Erythroblast (primary cell): Measurements from ENCODE around the gene PDE4D.
A peak's percentile ranks its signal among the peaks of the same experiment; 100 is the strongest.

Source experiments
- DNase-seq, 2 experiments: peaks; one replicate each; lab custom pipeline; 2025; lab: John Stamatoyannopoulos, UW
- GATA1 ChIP-seq: IDR thresholded peaks from 2 replicates; pipeline ENCODE4 v1.6.1; 2011; ENCODE audit warnings: low read depth, mild to moderate bottlenecking, control low read depth, low read length, moderate library complexity
- POLR2A ChIP-seq: IDR thresholded peaks from 2 replicates; pipeline ENCODE4 v1.6.1; 2011; ENCODE audit warnings: mild to moderate bottlenecking, low read length

PDE4D gene

DNA sequence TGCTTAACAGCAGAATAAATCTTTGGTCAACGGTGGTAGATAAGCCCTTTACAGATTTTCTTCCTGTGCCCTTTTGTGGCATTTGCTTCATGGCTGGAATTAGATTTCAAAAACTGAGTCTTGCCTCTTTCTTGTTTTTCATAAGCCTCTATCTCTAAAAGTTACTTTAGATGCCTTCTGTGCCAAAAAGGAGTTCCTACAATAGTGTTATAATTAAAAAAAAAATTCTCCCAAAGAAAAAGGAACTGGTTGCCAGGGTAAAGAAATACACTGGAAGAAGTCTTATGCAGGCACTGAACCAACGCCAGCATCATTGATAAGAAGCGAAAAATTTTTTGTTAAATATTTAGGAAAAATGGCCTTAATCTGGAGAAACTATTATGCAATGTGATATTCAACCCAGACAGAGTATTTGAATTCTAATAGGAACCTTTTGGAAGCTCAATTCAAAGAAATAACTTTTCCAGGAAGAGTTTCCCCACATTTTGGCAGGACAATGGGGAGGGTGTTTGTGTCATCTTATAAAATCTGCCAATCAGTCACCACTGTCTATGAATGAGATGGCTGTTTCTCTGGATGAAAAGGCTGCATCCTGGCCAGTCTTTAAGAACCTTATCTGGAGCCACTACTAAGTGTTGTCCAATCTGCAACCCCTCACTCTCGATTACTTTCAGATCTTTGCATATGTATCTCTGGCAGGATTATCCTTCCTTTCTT, 608.1 kb downstream of the PDE4D start:
- DNase-seq, result no peak
- no peak for TF ChIP-seq POLR2A
- no peak for TF ChIP-seq GATA1

DNA sequence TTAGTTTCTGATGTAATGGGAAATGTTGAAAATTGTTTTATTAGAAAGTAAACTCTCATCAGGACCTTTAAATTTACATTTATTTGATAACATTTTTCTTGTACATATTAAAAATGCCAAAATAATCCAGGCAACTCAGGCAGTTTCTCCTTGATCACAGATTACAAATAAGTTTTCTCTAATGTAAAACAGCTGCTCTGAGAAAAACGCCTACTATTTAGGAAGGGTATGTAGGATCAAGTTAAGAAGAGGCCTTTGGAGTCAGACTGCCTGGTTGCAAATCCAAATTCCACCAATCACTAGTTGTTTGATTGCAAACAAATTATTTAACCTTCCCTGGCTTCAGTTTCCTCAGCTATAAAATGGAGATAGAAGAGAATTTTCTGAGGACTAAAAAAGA, 610.8 kb downstream of the PDE4D start:
- no peak for DNase-seq
- no peak for TF ChIP-seq GATA1
- TF ChIP-seq POLR2A, result no peak

DNA sequence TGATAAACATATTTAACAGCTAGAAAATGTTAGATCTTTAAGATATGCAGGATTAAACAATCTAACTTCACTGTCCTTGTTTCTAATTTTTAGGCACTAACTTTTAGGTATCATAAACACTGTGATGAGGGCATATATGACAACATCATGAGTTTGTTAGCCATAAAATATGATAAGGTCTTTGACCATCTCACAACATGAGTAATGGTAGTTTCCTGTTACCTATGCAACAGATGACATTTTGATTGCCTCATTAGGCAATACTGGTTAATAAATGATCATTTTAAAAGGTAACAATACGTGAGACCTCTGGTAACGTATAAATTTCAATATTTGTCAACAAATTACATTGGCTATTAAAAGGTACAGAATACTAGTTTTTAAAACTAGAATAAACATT, 613.5 kb downstream of the PDE4D start:
- DNase-seq, result no peak
- TF ChIP-seq GATA1 (no peak), POLR2A (no peak)

DNA sequence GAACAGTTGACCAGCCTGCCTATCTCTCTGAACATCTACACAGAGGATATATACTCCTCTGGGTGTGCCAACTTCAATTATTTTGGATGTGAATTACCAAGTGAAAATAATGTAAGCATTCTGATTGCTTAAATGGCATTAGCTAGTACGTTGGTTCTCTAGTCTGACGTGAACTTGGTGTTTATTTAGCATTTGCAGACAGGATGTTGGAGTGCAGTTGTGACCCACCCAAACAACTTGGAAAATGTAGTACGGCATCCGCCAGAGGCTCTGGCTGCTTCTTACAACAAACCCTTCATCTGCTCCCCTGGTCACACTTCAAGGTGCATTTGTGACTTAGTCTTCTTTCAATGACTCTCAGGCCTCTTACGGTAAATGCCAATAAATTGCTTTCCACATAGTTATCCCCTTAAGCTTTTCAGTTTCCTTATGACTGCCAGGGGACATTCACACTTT, 616.6 kb downstream of the PDE4D start:
- TF ChIP-seq GATA1 (no peak), POLR2A (no peak)
- no peak for DNase-seq

DNA sequence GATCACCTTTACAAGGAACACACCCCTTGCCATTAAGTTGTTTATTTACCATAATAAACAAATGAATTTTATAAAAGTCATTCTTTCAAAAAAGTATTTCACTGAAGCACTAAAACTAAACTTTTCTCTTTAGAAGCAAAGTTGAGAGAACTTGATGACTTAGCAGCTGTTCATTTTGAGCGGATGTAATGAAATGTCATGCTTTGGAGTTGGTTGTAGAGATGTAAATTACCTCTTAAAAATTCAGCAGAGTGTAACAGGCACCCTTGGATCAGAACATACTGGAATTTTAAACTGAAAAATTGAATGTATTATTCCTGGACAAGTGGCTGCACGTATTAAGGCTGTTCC, 617.2 kb downstream of the PDE4D start:
- no peak for DNase-seq
- no peak for TF ChIP-seq GATA1
- TF ChIP-seq POLR2A, result no peak

DNA sequence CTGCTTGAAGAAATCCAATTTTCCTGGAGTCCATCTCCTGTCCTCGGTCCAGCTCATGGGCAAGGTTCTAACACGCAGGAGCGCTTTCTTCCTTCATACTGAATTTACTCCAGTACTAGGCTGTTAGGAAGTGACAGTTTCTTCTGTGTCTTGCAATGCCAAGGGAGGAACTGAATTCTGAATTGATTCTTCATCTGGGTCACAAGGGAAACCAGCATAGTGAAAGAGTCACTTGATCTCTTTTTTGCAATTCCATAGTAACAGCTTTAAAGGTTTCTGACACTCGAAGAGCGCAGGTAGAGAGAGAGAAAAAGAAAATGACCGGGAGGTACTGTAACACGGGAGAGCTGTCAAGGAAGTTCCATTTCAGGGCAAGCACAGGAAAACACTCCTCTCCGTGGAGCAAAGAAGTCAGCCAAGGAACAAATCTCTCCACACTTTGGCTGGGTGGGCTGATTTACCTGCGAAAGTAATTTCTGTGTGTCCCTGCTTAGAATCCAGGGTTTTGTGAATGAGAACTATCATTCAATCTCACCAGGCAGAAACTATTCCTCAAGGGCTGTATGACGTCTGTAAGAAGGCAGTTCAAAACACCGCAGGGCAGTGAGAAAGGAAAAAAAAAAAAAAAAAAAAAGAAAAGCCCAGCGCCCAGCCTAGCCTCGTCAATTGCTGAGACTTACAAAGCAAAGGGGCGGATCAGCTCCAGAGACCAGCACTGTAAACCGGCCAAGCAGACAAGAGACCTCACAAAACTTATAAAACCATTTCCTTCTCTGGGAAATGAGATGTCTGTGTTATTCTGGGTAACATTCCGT, 617.8 kb downstream of the PDE4D start:
- peak; percentile 47 to 60 for DNase-seq
- TF ChIP-seq POLR2A (no peak), GATA1 (no peak)

DNA sequence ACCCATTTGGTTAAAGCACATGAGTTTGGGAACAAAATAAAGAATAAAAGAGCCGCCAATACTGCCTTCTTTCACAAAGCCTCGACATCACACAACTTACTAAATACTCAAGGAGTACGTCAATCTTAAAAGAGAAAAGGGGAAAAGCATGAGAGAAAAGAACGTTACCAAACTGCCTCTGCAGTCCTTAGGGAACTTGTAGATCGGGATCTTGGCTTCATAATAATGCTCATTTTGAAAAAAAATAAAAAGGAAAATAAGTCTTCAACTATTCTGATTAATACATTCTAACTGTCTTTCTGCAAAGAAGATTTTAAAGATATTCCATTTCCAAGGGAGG, 618.4 kb downstream of the PDE4D start:
- DNase-seq, result peak; percentile 24 to 33
- TF ChIP-seq POLR2A (no peak), GATA1 (no peak)

DNA sequence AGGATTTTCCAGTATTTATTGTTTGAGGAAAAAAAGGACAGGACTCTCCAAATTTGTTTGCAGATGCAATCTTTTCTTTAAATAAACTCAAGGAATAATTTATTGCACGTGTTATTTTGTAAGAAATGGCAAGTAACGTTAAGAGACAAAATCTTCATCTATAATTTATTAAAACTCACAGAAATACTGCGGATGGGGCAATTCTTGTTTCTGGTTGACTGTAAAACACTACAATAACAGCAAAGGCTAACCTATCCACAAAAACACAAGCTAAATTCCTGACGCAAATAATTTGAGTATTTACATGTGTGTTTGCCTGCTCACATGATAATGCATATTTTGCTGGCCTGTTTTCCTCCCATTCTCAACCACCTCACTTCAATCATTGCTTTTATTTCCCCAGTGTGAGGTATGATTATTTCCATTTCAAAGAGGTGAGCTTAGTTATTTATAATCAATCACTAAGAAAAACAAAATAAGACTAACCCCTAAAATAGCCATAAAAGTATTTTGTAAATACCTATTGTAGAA, 619.4 kb downstream of the PDE4D start:
- peak; percentile 11 to 20 for DNase-seq
- no peak for TF ChIP-seq POLR2A

DNA sequence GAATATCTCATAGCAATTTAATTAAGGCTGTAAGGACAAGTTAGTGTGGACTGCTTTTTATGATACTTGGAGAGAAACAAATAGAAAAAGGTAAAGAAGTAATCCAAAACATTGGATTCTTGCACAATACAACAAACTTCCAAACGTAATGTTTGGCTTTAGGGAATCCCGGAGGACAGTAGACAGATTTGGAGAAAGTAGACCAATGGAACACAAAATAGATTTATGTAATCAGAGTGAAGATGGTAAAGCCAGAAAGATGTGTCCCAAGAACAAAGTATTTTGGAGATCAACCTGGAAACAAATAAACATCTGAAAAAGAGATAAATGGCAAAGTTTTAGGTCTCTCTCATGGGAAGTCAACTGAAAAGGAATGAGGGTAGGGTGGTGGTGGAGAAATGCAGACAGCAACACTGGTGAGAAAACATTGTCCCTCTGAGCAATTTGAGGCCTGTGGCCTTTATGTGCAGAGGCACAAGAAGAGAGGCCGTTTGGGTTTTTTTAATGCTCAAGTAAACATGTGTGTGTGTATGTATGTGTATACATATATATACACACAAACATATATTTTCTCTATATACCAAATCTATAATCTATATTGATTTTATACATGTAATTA, 620.6 kb downstream of the PDE4D start:
- no peak for DNase-seq
- no peak for TF ChIP-seq POLR2A
- TF ChIP-seq GATA1, result no peak

DNA sequence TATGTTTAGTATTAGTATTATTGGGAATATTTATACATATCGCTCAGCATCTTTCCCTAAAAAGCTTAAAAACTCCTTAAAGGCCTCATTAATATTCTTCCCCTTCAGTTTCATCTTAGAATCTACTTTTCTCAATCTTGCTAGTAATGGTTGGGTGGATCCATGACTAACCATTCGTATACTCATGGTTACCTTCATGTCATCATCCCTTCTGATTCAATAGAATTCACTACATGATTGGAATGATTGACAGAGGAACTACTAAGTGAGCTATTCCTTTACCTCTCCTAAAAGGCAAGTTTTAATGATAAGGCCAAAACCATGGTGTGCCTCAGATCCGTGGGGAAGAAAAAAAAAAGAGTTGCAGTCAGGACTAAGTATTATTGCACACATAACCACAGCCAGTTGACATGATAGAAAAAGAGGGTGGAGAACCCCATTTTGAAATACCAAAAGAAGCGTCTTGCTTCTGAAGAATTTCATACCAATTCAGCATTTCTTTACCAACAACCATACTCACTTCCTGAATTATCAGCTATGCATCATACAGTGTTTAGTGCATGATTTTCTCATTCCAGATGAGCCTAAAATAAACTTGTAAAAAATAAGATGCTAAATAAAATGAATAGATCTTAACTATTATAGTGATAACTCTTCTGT, 624.6 kb downstream of the PDE4D start:
- DNase-seq, result no peak
- no peak for TF ChIP-seq POLR2A
- TF ChIP-seq GATA1, result no peak

DNA sequence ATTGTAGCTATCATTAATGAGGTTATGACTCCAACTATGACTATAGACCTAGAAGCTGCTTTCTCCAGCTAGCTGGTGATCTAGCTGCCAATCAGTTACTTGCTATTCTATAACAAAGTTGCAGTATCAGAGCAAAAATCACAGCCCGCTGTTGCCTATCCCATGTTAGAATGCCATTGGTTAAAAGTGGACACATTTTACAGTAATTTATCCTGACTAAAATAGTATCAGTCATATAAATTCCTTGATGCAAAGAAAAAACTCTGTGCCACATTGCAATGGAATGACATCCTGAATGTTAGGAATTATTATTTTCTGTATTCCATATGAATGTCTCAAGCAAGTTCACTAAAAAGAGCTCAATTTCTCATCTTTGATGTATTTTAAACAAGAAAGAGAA, 626.5 kb downstream of the PDE4D start:
- DNase-seq, result no peak
- TF ChIP-seq POLR2A, result no peak
- no peak for TF ChIP-seq GATA1

DNA sequence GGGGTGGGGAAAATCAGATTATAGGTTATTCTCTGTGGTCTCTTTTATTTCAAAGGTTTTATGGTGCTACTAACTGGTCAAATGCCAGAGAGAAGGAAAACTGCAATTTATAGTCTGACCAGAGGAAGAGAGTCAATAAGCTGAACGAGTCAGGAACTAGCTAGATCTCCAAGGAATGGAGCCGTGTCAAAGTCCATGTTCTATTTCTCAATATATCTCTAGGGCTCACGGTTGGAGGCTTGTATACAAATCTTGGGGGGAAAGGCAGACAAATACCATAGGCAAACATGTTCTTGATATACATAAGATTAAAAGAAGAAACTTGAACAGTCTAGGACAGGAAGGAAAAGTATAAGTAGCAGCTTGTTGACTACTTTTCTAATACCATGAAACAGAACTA, 627.1 kb downstream of the PDE4D start:
- TF ChIP-seq GATA1, result no peak
- no peak for TF ChIP-seq POLR2A
- DNase-seq, result no peak

DNA sequence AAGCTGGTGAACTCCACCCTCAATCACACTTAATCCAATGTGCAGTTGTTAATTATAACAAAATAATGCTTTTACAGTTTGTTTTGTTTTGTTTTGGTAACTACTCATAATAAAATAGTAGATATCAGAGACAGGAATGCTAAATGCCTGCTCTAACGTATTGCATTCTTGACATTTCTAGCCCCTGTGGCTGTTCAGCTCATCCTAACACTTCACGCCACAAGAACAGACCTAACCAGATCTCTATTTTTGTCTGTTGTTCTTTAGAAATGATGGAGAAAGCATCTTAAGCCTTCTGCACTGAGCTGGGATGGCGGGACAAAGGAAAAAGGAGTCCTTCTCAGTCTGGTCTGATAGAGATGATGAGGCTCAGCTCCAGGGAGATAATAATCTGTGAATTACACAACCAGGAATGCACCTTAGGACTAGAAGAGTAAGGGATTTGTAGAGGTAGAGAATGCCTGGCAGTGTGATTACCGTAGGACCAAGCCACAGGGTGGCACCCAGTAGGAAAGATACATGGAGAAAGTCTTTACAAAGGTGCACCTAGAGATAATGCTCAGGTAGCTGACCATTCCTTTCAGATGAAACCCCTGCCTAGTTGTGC, 628.8 kb downstream of the PDE4D start:
- DNase-seq, result no peak
- TF ChIP-seq POLR2A (no peak), GATA1 (no peak)

DNA sequence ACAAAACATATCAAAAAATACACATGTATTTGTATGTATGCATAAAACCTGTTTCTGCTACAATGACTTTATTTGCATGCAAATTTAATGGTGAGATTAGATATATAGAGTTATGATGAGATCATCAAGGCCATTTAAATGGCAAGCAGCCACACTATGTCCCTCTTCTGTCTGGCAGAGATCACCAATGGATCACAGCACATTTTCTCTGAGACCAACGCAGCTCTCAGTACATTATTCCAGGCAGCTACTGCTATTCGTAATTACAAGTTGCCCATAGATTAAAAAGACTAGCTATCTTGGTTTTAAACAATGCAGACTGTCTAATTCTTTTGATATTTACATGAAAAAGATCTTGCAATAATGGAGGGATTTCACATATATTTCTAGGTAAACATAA, 629.5 kb downstream of the PDE4D start:
- TF ChIP-seq POLR2A (no peak), GATA1 (no peak)
- DNase-seq, result no peak
